GM18508 (cell line): Measurements from ENCODE around the gene SIK3.
A peak's percentile ranks its signal among the peaks of the same experiment; 100 is the strongest.

Experiments
- ATAC-seq: cut with Tn5 transposase; IDR thresholded peaks from one replicate; pipeline ENCODE4 v1.9.1; 2021; ENCODE audit warnings: moderate number of reproducible peaks; ENCODE audit not compliant: insufficient read depth, unreplicated experiment

Gene SIK3

DNA sequence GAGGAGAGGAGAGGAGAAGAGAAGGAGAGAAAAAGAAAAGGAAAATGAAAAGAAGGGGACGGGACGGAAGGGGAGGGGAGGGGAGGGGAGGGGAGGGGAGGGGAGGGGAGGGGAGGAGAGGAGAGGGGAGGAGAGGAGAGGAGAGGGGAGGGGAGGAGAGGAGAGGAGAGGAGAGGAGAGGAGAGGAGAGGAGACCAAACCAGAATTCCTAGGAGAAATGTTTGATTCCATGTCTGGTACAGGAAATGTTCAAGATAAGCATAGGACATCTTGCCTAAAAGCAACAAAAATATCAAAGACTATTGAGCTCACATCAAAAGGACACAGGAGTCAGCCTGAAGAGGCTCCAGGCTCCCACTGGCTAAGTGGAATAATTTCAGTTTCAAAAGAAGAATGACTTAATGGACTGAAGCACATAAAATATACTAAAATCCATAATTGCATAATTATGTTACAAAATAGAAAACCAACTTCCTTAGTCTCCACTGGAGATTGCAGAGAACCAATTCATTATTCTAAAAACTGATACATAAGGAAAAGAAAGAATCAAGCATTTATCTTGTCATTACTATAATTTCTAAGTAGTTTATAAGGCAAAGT, 159.7 kb downstream of the SIK3 start:
- ATAC-seq, result no peak

DNA sequence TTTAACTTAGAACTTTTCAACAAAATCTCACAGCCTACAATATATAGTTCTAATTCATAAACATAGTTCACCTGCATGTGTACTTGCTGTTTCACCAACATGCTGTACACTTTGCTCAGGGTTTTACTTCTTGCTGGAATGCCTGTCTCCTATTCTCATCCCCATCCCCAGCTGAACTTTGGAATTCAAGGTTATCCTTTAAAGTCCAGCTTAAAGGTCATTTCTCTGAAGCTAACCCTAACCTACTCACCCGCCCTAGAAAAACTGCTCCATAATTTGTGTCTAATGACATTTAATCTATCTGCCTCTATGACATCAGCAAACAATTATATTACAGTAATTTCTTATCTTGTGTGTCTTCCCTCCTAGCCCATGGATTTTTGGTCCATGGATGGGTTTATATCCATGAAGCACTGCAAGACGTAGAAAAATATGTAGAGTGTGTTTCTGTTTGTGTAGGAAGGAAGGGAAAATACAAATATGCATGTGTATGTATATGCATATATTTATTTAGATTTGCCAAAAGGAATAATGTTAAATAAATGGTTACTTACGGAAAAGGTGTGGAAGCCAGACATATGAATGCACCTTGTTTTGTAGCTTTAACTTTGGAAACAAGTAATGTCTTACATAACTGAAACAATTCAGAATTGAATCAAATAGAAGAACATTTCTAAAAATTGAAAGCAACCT, 161.3 kb downstream of the SIK3 start:
- ATAC-seq, result no peak

DNA sequence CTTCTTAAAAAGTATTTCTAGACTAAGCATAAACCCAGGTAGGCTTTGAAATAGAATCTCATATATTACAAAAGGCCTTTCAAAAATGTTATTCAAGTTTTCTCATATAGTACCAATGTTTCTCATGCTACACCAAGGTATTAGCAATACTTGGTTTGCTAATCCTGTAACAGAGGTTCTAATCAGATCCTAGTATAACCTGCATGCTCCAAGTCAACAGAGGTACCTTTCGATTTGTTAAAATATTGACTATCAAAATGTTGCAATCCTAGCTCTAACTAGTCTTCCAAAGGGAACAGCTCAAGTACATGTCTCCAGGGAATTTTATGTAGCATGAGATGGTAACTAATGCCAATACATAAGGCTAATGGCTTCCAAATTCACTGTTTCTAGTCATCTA, 162.7 kb downstream of the SIK3 start:
- no peak for ATAC-seq

DNA sequence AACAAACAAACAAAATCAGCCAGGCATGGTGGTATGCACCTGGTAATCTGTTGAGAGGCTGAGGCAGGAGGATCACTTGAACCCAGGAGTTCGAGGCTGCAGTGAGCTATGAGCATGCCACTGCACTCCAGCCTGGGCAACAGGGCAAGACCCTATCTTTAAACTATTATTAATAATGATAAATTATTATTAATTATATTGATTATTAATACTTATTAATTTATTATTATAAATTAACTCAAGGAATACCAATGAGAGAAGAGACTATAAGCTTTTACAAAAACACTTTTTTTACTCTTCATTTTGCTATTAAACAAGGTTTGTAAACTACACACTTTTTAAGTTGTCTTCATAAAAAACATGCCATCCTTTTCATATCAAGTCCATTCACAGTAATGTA, 163.1 kb downstream of the SIK3 start:
- ATAC-seq, result no peak

DNA sequence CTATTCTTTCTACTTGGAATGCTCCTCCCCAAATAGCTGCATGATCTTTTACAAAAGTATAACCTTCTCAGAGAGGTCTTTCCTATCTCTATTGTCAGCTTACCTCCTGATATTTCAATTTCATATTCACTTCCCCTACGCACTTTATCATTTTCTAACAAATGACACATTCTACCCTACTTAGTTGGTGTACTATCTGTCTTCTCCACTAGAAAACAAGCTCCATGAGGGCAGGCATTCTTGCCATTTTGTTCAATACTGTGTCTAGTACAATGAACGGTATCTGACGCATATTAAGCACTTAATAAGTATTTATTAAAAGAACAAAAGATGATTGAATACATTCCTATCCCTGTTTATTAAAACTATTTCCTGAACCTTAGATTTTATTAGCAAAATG, 164.3 kb downstream of the SIK3 start:
- ATAC-seq, result no peak

DNA sequence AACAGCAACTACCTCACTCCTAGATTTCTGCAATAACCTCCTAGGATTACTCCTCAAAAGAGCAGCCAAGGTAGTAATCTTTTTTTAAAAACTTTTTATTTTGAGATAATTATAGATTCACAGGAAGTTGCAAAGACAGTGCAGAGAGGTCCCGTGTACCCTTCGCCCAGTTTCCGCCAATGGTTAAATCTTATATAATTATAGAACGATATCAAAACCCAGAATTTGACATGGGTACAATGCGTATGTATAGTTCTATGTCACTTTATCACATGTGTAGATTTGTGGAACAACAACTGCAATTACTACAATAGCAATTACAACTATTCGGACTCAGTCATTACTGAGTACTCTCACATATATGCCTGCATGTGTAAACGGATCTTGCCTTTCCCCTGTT, 166.0 kb downstream of the SIK3 start:
- no peak for ATAC-seq

DNA sequence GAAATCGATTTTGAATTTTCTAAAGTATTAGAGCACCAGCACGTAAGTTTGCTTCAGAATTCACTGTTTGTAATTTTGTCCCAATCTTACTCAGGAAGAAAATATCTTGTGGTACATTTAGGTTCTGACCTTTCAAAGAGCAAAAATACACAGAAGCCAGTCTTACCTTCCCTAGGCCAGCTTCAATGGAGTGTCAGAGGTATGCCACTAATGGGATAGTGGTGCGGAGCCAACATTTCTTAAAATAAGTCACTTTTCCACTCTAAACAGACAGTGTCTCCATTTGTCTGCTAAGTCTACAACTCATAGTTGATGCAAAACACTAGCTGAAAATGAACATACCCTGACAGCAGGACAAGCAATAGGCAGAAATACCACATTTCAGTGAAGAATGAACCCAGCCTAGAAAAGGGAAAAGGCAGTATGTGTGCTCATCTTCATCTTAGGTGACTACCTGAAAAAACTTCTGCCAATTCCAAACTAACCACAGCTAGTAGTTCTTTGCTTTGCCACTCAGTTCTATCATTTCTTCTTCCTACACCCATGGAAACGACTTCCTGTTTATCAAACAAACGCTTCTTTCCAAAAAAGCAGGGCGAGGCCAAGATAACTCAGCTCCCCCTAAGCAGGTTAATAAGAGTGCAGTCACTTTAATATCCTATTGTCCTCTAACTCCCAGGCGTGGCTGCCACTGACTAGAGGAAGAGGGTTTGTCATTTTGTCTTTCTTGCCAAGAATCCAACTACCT, 166.8 kb downstream of the SIK3 start:
- no peak for ATAC-seq

DNA sequence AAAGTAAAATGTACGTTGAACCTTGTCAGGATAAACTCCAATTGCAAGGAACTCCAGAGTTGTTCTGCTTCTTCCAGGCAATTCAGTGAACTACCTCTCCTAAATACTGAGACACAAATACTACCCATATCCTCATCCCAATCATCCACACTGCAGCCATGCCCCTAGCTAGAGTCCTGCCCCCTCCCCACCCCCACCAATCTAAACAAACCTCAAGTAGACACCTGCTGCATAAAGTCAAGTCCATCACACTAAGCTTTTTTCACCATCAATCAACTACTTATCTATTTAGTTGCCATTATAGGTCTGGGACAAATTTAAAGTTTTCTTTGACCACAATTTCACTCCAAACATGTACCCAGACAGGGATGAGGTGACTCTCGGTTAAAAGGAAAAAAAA, 167.6 kb downstream of the SIK3 start:
- ATAC-seq, result no peak

DNA sequence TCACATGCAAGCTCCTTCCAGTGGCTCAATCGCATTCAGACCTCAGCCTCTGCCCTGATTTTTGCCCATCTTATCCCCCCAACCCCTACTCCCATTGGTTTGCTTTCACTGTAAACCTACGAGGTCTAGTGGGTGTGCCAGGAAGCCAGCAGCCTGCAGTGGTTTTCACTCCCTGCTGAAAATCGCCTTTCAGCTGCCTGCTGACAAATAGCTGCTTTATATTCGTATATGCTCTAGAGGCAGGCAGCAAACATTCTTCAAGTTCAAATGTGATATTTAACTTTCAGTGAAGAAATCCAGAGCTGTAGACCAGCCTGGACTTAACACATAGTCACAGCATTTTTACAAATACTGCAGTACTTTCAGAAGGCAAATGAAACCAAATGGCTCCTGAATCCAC, 168.1 kb downstream of the SIK3 start:
- no peak for ATAC-seq

DNA sequence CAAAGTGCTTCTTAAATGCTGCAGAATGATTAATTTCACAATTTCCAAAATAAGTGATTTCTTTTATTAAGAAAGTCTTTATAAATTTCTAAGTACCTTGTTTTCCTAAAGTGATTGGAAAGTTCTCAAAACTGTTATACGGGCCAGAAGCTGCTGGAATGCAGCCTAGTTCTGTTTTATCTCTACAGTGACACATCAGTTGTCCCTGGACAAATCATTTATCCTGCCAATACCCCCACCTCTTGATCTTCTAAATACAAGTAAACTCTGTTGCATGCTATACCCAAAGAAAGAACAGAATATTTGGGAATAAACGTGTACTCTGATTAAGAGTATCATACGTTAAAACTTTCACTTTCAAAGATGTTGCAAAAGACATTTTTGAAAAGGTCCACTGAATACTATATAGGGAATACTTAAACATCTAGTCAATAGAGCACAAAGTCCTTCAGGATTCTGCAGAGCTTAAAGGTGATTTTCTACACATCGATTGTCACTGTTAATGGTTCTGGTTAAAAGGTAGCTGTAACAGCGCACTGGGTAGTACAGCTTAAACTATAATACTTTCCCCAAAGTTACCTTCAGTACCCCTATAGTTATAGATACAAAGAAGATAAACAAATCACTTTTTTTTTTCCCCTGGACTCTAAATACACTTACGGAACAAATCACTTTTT, 168.7 kb downstream of the SIK3 start:
- no peak for ATAC-seq

DNA sequence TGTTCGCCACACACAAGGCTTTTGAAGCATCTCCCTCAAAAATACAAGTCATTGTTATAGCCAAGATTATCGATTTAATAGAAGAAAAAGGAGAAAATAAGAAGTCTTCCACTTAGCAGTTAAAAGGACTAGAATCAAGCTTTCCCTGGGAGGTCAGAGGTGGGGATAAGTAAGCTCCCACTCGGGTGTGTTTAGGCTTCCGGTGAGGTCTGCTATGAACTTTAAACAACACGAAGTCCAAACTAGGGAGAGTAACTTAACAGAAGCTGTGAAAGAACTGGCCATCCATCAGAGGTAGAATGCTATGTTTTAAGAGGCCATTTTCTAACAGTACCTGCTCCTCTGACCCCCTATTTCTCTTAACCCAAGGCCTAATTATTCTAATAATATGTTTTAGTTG, 169.4 kb downstream of the SIK3 start:
- ATAC-seq, result no peak

DNA sequence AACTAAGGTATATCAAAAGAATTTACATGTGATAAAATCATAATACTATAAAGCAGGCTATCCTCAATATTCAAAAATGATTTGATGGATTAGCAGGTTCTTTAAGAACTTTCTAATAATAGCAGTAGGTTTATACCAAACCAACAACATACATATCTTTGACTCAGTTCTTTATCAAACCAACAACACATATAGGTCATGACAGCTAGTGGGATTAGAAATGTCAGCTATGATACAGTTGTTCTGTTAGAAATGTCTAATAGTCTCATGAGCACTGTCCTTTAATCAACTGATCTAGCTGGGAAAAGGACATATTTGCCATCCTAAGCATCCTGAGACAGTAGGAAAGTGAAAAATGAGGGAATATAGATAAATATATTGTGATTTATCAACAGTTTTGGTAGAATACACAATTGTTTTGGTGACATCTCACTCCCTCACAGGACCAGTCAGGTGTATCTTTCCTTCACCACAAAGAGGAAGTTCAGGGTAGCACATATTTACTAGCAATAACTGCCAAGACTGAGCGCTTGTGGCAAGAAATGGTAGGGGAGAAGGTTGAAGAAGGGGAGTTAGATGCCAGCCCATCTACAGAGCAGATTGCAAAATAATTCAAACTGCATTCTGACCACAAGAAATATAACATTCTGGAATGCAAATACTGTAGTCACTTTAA, 170.0 kb downstream of the SIK3 start:
- peak; percentile 52 for ATAC-seq

DNA sequence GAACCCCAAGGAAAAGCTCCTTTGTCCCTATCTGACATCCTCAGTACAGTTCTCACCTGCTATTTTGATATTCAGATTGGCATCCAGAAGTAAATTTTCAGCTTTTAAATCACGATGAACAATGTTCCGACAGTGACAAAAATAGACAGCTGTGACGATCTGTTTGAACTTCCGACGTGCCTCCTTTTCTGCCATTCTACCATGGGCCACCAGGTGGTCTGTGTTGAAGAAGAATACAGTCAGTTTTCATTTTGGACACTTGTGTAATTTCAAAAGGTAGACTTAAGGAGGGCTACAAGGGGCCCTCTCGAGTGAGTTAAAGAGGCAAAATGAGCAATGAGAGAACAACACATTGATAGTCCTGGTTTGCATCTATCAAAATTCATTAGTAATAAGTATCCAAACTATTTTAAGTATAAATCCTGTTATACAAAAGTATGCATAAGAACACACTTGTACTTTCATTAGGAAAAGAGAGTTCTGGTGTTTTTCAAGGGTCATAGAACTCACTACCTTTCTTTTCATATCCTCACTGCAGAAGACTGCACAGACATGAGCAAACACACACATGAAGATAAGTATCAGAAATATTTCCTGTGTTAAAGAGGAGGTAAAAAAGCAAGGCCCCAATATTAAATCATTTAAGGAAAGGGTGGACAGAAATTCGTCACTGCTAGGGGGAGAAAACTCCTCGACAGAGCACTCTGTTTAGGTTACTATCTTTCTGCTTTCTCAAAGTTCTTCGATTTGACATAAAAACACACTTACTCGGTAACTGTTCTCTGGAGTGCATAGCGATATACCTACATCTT, 170.9 kb downstream of the SIK3 start:
- ATAC-seq, result no peak

DNA sequence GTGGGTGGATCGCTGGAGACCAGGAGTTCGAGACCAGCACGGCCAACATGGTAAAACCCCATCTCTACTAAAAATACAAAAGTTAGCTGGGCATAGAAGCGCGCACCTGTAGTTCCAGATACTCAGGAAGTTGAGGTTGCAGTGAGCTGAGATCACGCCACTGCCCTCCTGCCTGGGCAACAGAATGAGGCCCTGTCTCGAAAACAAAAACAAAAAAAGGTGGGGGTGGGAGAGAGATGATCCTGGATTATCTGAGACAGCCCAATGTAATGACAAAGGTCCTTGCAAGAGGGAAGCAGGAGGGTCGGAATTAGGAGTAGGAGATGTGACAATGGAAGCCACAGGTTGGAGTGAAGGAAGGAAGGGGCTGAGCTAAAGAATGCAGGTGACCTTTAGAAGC, 173.2 kb downstream of the SIK3 start:
- no peak for ATAC-seq

DNA sequence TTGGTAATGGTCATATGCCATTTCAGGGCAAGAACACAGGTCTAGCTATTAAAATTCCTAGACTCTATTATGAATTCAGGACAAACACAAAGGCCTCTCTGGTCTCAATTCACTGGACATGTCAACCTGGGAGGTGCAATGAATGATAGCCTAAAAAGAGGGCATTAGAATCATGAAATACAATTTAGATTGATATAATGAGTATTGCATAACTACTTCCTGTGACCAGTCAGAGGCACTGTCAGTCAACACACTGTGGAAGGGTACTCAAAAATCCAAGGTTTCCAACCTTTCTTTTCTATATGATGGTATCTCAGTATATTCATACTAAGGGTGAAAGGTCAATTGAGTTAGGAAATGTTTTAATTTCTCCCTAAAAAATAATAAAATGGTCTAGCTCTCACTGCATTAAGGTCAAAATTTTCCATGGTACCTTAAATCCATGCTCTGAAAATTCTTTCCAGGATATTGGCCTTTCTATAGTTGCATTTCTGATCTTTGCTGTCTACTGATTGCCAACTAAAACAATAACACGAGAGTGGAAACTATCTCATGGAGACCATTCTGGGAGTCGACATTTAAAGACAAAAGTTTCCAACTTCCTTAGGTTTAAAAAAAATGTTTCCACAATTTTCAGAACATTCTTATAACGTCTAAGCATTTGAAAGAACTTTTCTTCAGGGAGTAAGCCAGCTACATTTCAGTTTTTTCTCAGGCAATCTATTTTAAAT, 179.1 kb downstream of the SIK3 start:
- ATAC-seq, result no peak

DNA sequence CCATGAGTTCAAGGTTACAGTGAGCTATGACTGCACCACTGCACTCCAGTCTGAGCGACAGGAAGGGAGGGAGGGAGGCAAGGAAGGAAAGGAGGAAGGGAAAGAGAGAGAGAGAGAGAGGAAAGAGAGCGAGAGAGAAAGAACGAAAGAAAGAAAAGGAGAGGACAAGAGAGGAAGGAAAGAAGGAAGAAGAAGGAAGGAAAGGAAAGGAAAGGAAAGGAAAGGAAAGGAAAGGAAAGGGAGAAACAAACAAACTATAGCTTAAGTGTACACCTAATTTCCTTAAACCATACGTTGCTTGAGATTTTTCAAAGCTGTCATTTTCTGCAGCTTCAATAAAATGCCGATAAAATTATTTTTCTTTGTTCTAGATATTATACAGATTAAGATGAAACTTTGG, 180.6 kb downstream of the SIK3 start:
- ATAC-seq, result no peak

DNA sequence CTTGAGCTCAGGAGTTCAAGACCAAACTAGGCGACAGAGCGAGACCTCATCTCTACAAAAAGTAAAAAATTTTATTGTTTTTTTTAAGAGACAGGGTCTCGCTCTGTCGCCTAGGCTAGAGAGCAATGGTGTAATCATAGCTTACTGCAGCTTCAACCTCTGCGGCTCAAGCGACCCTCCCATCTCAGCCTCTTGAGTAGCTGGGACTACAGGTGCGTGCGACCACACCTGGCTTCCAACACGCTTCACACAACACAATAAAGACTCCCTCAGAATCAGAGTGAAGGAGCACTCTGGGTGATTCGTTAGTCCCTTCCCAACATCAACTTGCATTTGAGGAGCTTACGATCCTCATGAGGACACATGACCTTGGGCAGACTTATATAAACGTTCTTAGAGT, 181.3 kb downstream of the SIK3 start:
- no peak for ATAC-seq

DNA sequence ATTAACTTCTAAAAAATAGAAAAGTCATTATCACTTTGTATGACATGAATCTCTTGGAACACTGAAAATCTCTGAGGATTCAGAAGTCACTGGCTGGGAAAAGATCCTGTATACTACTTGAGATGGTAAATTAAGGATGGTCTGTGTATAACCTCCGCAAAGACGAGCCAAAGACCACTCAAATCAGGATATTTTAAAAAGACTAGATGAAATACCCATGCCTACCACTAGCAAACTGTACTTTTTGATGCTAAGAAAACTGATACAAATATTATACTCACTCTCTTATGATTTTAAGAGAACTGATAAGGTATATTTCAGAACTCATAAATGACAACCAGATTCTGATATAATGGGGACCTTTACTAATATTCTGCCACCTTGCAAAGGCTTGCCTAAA, 182.2 kb downstream of the SIK3 start:
- no peak for ATAC-seq

DNA sequence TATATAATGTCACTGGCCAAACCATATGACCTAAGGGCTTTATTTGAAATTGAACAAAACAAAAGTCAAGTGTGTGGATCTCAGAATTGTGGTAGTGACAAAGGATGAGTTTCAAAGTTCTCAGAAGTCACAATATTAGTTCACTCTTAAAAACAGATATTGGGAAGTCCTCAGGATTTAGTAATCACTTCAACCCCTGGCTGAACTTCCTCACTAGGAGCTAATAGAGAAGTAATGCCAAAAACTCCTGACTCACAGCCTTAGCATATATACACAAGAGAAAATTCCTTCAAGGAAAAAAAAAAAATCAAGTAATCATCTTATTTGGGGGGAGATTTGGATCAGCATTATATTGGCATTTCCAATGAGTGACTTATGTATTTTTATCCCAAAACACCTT, 185.2 kb downstream of the SIK3 start:
- no peak for ATAC-seq
